Vagina (tissue), 2 donors: ENCODE results near the gene ASPRV1. TPM values are rescaled to one million over a fixed set of nuclear protein-coding genes. Genes with fewer than 3 reads are reported as not detected.
A peak's percentile ranks its signal among the peaks of the same experiment; 100 is the strongest.

Source experiments
- DNase-seq, 2 donors: peaks; one replicate each; pipeline ENCODE4 v3.0.0-alpha.2; 2017; ENCODE audit errors: extremely low spot score in 2 of 2
- H3K27ac ChIP-seq: fragments of 200-600 bp; sonication (generic); one replicate; pipeline ENCODE4 v1.5.1; 2019
- H3K27me3 ChIP-seq: fragments of 200-600 bp; sonication (generic); one replicate; pipeline ENCODE4 v1.5.1; 2019
- H3K36me3 ChIP-seq, 2 donors: fragments of 200-600 bp; sonication (generic); one replicate each; pipeline ENCODE4 v1.5.1; 2017 to 2019
- H3K4me1 ChIP-seq: fragments of 200-600 bp; sonication (generic); one replicate; pipeline ENCODE4 v1.5.1; 2019
- H3K4me3 ChIP-seq, 2 donors: fragments of 200-600 bp; sonication (generic); 1 replicate in 1 of 2; 2 replicates in 1 of 2; pipeline ENCODE4 v1.5.1; 2016 to 2019
- H3K9me3 ChIP-seq: fragments of 200-600 bp; sonication (generic); one replicate; pipeline ENCODE4 v1.5.1; 2019
- CTCF ChIP-seq, 3 experiments: fragments of 450-650 bp in 2 of 3; fragments of 200-600 bp in 1 of 3; sonication (generic) in 1 of 3; IDR thresholded peaks; one replicate each; pipeline ENCODE4 v1.5.1; 2017 to 2019; ENCODE audit warnings: antibody characterized with exemption in 3 of 3, mild to moderate bottlenecking in 2 of 3, moderate library complexity in 2 of 3
- POLR2A ChIP-seq, 2 donors: fragments of 450-650 bp; IDR thresholded peaks; one replicate each; pipeline ENCODE4 v1.6.1; 2017; ENCODE audit warnings: antibody characterized with exemption in 2 of 2, mild to moderate bottlenecking in 2 of 2, moderate library complexity in 2 of 2
- POLR2AphosphoS5 ChIP-seq, 2 donors: sonication (generic); formaldehyde crosslinking; IDR thresholded peaks; one replicate each; pipeline ENCODE4 v1.9.0; 2017; ENCODE audit warnings: antibody characterized with exemption in 2 of 2, mild to moderate bottlenecking in 2 of 2, low read depth in 1 of 2; ENCODE audit not compliant: insufficient read depth in 1 of 2
- intact Hi-C: fragments of 100-400 bp; cut with DNase I; formaldehyde crosslinking; loops from one replicate; pipeline ENCODE4 v1.15.1; 2023
- total RNA-seq: library from RNA; depleted of rRNA; stranded (reverse); fragments of >200 nt; gene quantifications from one replicate; pipeline ENCODE4 v1.2.3, GENCODE V29; 2016

The ASPRV1 gene
- total RNA-seq, 1 donor from 2014 or later = 0.49 TPM

DNA sequence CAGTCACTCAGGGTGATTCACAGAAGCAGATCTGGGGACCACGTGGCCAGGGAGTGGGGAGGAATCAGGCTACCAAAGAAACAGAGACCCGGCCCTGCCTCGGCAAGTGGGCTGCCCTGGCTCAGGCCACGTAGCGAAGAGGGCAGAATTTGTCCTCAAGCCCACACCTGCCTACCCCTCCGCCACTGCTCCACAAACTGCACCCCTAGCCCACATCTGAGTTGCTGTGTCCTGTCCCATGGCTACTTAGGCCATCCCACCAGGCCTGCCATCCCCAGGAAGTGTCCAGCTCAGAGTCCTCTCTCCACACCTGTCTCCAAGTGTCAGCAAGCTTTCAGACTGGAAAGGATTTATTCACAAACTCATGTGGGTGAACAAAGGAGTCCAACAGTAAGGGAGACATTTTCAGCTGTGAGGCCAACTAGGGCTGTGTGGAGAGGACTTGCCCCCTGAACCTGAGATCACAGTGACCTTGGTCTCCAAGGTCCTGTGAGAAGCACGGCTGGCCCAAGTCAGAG, 31.7 kb upstream of the ASPRV1 start:
- H3K36me3 ChIP-seq = peaks cover 0 to 9% of the 10 kb centered on the region in 2 donors
- intact Hi-C loops = no loop called here
- no peak for TF ChIP-seq CTCF (IDR thresholded peaks at IDR 0.05)
- TF ChIP-seq POLR2AphosphoS5 (IDR thresholded peaks at IDR 0.05; ENCODE audit: insufficient read depth in 1 of 2, low read depth in 1 of 2) = no peak
- no peak for TF ChIP-seq POLR2A (IDR thresholded peaks at IDR 0.05)

DNA sequence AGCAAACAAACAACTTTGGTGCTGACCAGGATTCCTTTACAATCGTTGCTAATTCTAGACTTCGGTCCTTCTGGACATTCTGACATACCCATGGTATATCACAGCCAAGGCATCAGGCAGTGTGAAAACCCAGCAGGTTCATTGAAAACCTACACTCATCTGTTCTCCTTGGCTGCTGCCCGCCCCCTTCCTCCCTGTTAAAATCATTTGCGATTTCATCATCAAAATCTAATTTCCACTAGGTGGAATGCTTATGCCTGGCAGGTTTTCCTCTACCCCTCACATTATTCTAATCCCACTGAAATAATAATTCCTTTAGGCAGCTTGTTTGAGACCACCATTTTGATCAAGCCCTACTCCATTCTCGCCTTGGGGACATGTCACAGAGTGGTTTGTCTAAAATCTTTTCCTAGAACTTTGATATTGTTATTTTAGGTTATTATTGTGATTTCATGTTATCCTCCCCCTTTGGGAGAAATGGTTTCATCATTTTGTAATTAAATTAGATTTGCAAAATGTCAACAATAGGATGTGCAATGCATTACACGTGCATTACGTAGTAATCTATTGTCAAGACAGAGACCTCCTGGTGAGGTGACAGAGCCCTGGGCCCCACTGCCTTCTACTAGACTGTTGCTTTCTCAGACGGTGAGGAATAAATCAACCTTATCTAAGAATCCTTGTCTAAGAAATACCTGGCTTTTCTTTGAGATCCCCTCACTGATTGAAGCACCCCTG, 31.0 kb upstream of the ASPRV1 start:
- no peaks in the 10 kb centered on the region for H3K27me3 ChIP-seq
- DNase-seq = no peak
- H3K36me3 ChIP-seq = peaks cover 0 to 9% of the 10 kb centered on the region in 2 donors
- no peak for TF ChIP-seq CTCF (IDR thresholded peaks at IDR 0.05)
- no peak for TF ChIP-seq POLR2A (IDR thresholded peaks at IDR 0.05)
- TF ChIP-seq POLR2AphosphoS5 (IDR thresholded peaks at IDR 0.05; ENCODE audit: insufficient read depth in 1 of 2, low read depth in 1 of 2) = no peak
- no peak overlapping the region for H3K4me3 ChIP-seq
- intact Hi-C loops = no loop called here
- H3K4me1 ChIP-seq = peaks cover 8% of the 10 kb centered on the region
- no peak overlapping the region for H3K27ac ChIP-seq
- H3K9me3 ChIP-seq = no peaks in the 10 kb centered on the region

More for the DNA sequence above, 31.7 kb upstream of the ASPRV1 start:
- no peak overlapping the region for H3K27ac ChIP-seq
- peaks cover 8% of the 10 kb centered on the region for H3K4me1 ChIP-seq
- no peak for DNase-seq
- H3K4me3 ChIP-seq = no peak overlapping the region
- no peaks in the 10 kb centered on the region for H3K27me3 ChIP-seq
- H3K9me3 ChIP-seq = no peaks in the 10 kb centered on the region

- H3K27ac ChIP-seq = peak overlapping the region; percentile 50
- no peaks in the 10 kb centered on the region for H3K9me3 ChIP-seq
- H3K36me3 ChIP-seq = peaks cover 0 to 9% of the 10 kb centered on the region in 2 donors
Measured at GRCh38 chr2:69989441-69990105, 28.1 kb upstream of the ASPRV1 start.

GRCh38 chr2:69989009-69989408, 27.6 kb upstream of the ASPRV1 start:
- no peak for DNase-seq
- intact Hi-C loops = no loop called here
- H3K9me3 ChIP-seq = no peaks in the 10 kb centered on the region
- TF ChIP-seq POLR2A (IDR thresholded peaks at IDR 0.05) (no peak), POLR2AphosphoS5 (IDR thresholded peaks at IDR 0.05; ENCODE audit: insufficient read depth in 1 of 2, low read depth in 1 of 2) (no peak), CTCF (IDR thresholded peaks at IDR 0.05) (no peak)
- no peak overlapping the region for H3K4me3 ChIP-seq
- peak overlapping the region; percentile 50 for H3K27ac ChIP-seq
- H3K36me3 ChIP-seq = peaks cover 0 to 8% of the 10 kb centered on the region in 2 donors
- H3K27me3 ChIP-seq = no peaks in the 10 kb centered on the region
- peaks cover 8% of the 10 kb centered on the region for H3K4me1 ChIP-seq

More at GRCh38 chr2:69989441-69990105, 28.1 kb upstream of the ASPRV1 start:
- intact Hi-C loops = no loop called here
- Histone ChIP-seq H3K4me3 (no peak overlapping the region), H3K4me1 (peaks cover 8% of the 10 kb centered on the region), H3K27me3 (no peaks in the 10 kb centered on the region)
- no peak for TF ChIP-seq CTCF (IDR thresholded peaks at IDR 0.05)
- no peak for TF ChIP-seq POLR2A (IDR thresholded peaks at IDR 0.05)
- peak in 1 of 2 donors; percentile 42 for TF ChIP-seq POLR2AphosphoS5 (IDR thresholded peaks at IDR 0.05; ENCODE audit: insufficient read depth in 1 of 2, low read depth in 1 of 2)
- DNase-seq = no peak
